RCC 7860 (cell line): ENCODE measurements around the gene KRTAP5-8.
"Not testable (repeated sequence)": the region's sequence is repeated elsewhere in the genome, so short reads cannot be mapped to it uniquely, and the experiment has no call there.

Source experiments
- DNase-seq: peaks from one replicate; pipeline ENCODE4 v3.0.0-alpha.2; 2015; ENCODE audit warnings: low spot score
- FAIRE-seq: peaks from 2 replicates; lab custom pipeline; 2012; peaks lifted over from hg19 to GRCh38; lab: Jason Lieb, UNC

KRTAP5-8 gene

DNA sequence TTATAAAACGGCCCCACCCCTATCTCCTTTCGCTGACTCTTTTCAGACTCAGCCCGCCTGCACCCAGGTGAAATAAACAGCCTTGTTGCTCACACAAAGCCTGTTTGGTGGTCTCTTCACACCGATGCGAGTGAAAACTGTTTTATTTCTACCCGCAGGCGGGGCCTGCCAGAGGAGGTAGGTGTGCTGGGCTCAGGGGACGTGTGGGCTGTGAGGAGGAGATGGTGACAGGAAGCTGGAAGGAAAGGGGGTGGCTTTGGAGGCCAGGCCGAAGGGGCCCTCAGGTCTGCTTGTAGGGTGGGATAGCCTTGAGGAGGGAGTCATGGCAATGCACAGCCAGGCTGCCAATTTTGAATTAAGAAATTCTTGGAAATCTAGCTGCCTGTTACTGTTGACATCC, 32.0 kb upstream of the KRTAP5-8 start:
- DNase-seq (no peak), FAIRE-seq (no peak)

DNA sequence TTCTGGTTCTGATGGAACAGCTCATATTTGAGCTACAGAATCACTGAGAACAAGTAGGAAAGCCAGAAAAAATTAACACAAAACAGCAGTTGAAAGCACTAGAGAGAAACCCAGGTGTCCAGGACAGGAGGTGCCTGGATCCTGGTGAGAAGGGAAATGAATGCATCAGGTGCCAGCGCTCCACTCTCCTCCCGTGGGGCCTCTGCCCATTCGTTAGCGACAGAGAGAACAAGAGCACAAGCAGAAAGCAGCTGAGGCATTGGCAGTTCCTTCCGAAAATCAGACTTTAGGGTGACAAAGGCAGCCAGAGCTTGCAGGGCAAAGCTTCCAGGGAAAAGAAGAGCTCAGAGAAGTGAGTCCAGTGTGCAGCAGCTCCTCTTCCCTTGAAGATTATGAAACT, 30.7 kb upstream of the KRTAP5-8 start:
- FAIRE-seq (no peak), DNase-seq (no peak)

DNA sequence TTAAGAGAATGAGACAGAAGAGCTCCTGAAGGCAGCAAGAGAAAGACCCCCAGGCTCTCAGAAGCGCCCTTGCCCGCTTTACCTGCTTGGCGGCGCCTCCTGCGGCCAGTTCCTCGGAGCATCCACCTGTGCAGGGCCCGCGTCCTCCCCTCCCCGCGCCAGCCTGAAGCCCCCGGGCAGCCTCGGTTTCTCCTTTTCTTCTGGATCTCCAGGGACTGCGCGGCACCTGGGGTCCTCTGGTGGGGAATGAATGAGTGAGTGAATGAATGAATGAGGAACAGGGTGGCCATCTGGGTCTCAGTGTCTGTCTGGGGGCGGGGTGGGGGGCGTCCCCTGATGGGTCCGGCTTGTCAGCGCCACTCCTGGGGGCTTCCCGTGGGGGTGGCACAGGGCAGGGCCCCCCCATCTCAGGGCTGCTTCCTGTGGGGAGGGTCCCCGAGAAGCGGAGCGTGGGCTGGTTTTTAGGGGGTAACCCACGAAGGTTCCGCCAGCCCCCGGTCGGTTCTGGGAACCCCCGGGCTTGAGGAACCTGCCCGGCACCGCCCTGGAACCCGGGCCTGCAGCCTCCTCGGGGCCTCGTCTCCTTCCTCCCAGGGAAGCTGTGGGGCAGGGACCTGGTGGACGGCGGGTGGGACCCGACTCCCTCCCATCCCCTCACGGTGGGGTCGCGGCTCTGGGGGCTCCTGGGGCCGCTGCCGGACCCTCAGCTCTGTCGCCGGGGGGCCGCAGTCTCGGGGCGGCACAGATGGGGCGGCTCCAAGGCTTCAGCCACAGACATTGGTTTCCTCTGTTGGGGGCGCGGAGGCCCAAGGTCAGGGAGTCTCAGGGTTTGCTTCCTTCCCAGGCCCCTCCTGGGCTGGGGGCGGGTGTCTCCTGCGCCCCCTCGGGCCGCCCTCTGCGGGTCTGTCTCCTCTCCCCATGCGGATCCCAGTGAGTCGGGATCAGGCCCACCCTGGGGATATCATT, 19.0 kb upstream of the KRTAP5-8 start:
- DNase-seq (no peak), FAIRE-seq (no peak)

- DNase-seq (no peak), FAIRE-seq (no peak)
Measured at GRCh38 chr11:71519546-71519945, 18.3 kb upstream of the KRTAP5-8 start.

- DNase-seq (no peak), FAIRE-seq (no peak)
Measured at GRCh38 chr11:71525188-71525937, 12.5 kb upstream of the KRTAP5-8 start.

DNA sequence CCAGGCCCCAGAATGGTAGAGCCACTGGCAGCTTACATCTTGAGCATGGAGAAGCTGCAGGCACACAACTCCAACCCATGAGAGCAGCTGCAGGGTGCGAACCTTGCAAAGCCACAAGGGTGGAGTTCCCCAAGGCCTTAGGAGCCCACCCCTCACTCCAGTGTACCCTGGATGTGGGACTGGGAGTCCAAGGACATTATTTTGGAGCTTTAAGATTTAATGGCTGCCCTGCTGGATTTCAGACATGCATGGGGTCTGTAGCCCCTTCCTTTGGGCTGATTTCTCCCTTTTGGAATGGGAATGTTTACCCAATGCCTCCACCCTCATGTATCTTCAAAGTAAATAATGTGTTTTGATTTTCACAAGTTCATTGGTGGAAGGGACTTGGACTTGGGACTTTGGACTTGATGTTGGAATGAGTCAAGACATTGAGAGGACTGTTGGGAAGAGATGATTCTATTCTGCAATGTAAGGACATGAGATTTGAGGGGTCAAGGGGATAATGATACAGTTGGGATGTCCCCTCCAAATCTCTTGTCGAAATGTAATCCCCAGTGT, 11.8 kb upstream of the KRTAP5-8 start:
- DNase-seq = no peak
- FAIRE-seq = no peak

DNA sequence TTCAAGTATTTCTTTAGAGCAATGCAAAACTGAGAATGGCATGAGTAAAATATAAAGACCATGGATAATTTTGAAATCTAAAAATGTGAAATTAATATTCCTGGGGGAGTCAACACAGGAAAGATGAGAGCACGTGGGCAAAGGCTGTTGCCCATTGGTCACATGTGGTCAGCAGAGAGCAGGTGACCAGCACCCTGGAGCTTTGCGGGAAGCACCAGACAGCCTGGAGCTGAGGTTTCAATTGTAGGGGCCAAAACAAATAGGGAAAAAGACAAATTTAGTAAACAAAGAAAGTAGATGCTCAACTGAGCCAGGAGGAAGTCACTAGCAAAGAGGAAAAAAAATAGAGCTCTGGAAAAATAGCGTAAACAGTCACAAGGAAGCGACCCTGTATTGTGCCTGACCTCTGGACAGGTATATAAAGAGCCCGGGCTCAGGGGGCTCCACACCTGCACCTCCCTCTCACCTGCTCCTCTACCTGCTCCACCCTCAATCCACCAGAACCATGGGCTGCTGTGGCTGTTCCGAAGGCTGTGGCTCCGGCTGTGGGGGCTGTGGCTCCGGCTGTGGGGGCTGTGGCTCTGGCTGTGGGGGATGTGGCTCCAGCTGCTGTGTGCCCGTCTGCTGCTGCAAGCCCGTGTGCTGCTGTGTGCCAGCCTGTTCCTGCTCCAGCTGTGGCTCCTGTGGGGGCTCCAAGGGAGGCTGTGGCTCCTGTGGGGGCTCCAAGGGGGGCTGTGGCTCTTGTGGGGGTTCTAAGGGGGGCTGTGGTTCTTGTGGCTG, 10.8 kb upstream of the KRTAP5-8 start, which contains the start of gene KRTAP5-7:
Gene KRTAP5-7 (plus strand): TSS at position 472 of the 780 bp plus-strand sequence. CDS start 34 bp downstream, at position 506.
- FAIRE-seq = not testable (repeated sequence)

GRCh38 chr11:71527576-71528210, 10.1 kb upstream of the KRTAP5-8 start:
- FAIRE-seq (no peak), DNase-seq (no peak)

More for the DNA sequence above, 10.8 kb upstream of the KRTAP5-8 start, which contains the start of gene KRTAP5-7:
- DNase-seq = not testable (repeated sequence)

DNA sequence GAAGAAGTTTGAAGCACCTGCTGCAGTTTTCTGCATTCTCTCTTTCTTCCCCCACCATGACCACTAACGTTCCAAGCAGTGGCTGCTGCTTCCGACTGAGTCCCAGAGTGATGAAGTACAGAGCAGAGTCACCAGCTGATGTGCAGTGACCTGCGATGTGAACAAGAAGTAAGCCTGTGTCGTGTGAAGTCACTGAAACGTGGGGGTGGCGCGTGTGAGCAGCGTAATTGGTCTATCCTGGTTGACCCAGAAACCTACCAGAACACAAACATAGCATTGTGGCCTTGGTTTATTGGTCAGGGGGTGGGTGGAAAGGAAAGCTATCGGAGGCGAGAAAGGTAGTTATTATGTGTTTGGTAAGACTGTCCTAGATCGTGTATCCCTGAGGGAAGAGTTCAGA, 7.2 kb upstream of the KRTAP5-8 start:
- FAIRE-seq = no peak
- no peak for DNase-seq

GRCh38 chr11:71532036-71532610, 5.7 kb upstream of the KRTAP5-8 start:
- DNase-seq (no peak), FAIRE-seq (no peak)

- DNase-seq, FAIRE-seq: not testable (repeated sequence)
Measured at GRCh38 chr11:71534711-71535608, 2.9 kb upstream of the KRTAP5-8 start.

- DNase-seq = no peak
Measured at GRCh38 chr11:71535825-71536224, 2.0 kb upstream of the KRTAP5-8 start.

DNA sequence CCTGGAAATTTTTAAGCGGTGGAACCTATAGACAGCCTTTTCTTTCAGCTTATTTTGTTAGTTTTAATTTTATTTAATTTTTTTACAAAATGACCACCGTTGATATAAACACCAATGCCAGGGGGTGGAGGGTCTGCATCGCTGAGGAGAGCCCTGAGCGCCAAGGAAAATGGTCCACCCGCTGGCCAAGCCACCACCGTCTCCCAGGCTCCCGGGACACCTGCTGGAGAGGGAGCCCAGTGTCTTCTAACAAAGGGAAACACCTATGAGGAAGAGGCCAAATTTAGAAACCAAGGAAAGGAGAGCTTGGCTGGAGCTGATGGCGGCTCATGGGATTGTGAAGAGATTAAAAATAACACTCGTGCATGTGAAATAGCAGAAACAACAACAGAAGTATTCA, 288 bp upstream of the KRTAP5-8 start:
- DNase-seq (no peak), FAIRE-seq (no peak)

More at GRCh38 chr11:71535825-71536224, 2.0 kb upstream of the KRTAP5-8 start:
- no peak for FAIRE-seq

DNA sequence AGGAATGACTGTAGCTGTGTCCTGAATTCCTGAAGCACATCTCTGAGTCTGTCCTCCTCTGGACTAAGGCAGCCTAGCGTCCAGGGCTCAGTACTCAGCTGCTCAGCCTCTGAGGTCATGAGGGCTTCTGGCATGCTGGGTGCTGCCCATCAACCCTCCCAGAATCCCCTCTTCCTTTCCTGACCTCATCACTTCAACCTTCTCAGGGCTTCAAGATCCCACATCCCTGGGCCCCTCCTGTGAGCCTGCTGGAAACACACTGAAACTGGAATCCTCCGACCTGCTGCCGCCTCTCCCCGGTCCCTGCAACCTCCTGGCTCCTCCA, 803 bp downstream of the KRTAP5-8 start:
- DNase-seq = no peak
- FAIRE-seq = no peak

GRCh38 chr11:71539017-71539416, 1.2 kb downstream of the KRTAP5-8 start:
- DNase-seq = no peak
- no peak for FAIRE-seq

GRCh38 chr11:71539971-71540370, 2.1 kb downstream of the KRTAP5-8 start:
- DNase-seq, FAIRE-seq: not testable (repeated sequence)

DNA sequence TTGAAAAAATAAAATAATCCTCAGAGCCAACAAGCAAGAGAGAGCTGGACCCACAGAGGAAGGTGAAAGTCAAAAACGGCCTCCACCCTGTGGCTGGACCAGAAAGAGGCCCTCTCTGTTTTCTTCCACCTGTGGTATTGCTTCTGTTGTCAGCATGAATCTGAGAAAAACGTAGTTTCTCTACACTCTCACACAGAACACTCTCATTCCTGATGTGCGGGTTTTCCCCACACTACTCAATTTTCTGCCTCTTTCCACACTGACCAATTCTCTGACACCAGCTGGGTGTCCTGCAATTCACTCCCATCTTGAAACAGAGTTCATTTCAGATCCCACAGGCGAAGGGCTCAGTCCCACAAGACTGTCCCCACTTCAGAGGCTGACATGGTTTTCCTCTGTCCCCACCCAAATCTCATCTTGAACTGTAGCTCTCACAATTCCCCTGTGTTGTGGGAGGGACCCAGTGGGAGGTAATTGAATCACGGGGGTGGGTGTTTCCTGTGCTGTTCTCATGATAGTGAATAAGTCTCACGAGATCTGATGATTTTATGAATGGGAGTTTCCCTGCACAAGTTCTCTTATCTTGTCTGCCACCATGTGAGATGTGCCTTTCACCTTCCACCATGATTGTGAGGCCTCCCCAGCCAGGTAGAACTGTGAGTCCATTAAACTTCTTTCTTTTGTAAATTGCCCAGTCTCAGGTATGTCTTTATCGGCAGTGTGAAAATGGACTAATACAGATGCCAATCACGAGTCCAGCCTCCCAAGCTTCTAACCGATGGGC, 2.9 kb downstream of the KRTAP5-8 start:
- not testable (repeated sequence) for DNase-seq, FAIRE-seq

- DNase-seq = no peak
- FAIRE-seq = no peak
Measured at GRCh38 chr11:71542382-71542781, 4.6 kb downstream of the KRTAP5-8 start.
